Raji (cell line): ENCODE data around the gene TMEM30A.

ENCODE experiments used
- POLR2A ChIP-seq: IDR thresholded peaks from 2 replicates; pipeline ENCODE4 v1.6.1; 2011; ENCODE audit warnings: low read depth, low read length, control low read depth; ENCODE audit not compliant: insufficient read depth

The TMEM30A gene

DNA sequence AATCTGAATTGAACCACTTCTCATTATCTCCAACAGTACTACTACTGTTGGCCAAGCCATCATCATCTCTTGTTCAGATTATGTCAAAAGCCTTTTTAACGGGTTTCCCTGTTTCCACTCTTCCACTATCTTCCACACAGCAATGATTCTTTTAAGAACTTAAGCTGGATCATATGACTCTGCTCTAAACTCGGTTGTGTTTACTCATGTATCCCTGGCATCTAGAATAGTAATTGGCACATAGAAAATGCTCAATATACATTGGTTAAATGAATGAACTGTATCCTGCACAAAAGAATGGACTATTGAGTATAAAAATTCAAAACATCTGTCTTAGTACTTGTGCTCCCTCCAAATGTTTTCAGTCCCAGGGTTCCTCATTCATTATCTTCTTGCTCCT, 38.2 kb downstream of the TMEM30A start:
- no peak for TF ChIP-seq POLR2A

DNA sequence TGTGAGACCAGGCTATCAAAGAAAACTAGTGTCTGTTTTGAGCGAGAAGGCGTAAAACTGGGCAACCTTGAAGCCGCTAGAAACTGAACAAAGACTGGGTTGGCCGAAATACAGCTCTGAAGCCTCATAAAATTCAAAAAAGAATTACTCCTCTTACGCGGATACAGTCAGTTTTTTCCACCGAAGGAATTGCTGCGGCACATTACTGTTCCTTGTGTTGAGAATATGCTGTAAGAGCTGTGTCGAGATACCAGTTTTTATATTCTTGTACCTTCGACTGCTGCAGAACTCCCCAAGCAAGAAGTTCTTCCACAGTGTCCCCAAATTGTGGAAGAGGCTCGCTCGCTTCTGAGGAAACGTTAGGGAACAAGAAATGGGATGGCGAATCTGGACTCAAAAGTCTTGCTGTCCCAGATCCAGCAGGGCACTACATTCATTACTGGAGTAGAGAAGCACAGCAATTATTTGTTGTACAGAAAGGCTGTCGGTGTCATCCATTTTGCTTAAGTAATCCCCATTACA, 40.5 kb downstream of the TMEM30A start:
- TF ChIP-seq POLR2A: no peak

DNA sequence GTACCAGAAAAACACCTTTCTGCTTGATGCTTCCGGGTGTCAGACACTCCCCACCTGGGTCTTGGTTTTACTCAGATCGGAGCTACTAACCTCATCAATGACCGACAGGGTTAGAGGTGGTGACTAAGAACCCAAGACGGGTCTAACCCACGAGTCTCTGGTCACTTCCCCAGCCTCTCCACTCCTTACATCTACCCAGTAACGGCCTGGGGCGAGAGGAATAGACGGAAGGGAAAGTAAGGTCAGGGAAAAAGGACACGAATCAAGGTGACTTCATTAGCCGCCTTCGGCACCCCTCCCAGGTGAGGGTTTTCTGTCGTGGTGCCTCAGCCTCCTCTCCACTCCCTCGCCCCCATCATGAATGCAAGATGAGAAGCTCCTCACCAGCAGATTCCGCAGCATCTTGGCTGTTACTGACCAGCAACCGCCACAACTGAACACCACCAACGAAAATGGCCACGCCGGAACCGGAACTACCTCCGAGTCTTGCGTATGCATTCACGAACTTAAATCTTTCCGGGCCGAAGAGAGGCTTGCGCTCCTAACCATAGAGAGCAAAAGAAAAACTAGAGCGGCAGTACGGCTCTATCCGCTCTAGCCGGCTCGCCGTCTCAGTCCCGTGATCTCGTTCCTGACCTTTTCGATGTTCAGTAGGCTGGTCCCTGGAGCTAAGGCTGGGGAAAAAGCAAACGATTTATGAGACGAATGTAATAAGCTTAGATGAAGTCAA, 41.1 kb downstream of the TMEM30A start, which contains the start of gene COX7A2:
COX7A2 (minus strand) TSS at position 469 of the 730 bp plus-strand sequence; CDS start at position 402, 67 bp downstream.
- TF ChIP-seq POLR2A: peak; percentile 100

DNA sequence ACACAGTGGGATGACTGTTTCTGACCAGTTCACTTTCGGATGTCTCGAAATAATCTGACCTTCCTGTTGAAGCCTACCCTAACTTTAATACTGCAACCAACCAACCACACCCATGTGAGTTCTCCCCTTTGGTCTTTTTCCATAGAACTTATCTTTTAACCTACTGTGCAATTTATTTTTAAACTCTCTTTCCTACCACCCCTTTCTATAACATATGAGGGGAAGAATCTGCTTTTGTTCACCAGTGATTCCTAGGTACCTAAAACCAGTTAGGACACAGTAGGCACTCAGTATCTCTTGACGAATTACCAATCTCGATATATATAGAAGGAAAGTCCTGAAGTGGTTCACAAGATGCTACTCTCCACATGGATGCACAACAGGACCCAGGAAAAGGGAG, 48.0 kb downstream of the TMEM30A start:
- no peak for TF ChIP-seq POLR2A

DNA sequence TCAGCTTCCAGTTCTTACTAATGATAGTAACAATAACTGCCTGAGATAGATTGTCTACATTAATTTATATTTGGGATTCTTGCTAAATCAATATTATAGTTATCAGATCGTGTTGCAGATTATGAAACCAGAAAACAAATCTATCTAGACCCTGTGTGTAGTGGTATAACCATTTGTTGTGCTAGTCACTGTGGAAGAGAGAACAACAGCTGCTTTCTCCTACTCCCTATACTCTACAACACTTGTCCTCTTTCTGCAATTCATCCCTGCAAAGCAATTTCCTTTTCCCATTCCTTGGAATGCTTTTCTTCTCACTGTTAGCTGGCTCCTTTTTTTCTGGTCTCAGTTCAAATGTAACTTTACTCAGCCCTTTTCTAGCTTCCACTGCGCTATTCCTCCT, 49.3 kb downstream of the TMEM30A start:
- no peak for TF ChIP-seq POLR2A

DNA sequence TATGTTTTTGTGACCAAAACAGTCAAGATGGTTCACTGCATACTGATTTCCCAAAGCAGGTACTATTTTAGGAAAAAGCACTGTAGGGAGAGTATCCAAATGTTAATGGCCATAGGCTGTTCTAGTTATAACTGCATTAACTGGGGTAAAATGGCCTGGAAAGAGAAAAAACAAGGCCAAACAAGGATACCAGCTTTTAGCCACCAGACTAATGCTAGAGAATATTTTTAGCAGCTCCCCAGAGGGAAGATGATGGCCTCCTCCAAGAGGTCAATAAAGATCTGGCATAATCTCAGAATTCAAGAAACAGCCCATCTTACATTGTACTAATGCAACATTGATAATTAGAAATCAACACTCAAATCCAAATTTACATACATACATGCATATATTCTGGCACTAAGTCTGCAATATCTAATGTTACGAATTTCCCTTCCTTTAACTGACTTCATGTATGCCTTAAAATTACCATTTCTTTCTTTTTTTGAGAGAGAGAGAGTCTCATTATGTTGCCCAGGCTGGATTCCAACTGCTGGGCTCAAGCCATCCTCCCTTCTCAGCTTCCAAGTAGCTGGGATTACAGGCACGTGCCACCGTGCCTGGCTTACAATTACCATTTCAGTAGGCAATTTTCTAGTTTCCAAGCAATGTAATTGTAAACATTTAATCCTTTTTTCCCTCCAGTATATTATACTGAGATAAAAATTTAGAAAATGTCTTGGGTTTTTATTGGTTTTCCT, 50.3 kb downstream of the TMEM30A start:
- TF ChIP-seq POLR2A: no peak

DNA sequence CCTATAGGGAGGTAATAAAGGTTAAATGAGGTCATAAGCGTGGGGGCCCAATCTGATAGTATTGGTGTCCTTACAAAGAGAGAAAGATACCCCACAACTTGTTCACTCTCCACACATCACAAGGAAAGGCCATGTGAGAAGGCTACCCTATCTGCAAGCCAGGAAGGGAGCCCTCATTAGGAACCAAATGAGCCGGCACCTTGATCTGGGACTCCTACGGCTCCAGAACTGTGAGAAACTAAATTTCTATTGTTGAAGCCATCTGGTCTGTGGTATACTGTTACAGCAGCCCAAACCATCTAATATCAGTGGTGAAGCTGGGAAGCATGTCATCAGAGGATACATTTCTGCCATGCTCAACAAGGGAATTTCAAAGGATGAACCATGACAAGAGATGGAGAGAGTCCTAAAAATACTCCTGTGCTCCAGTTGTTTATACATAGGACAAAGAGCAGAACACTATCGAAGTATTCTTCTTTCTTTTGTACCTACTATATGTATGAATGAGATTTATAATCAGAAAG, 51.4 kb downstream of the TMEM30A start:
- no peak for TF ChIP-seq POLR2A

DNA sequence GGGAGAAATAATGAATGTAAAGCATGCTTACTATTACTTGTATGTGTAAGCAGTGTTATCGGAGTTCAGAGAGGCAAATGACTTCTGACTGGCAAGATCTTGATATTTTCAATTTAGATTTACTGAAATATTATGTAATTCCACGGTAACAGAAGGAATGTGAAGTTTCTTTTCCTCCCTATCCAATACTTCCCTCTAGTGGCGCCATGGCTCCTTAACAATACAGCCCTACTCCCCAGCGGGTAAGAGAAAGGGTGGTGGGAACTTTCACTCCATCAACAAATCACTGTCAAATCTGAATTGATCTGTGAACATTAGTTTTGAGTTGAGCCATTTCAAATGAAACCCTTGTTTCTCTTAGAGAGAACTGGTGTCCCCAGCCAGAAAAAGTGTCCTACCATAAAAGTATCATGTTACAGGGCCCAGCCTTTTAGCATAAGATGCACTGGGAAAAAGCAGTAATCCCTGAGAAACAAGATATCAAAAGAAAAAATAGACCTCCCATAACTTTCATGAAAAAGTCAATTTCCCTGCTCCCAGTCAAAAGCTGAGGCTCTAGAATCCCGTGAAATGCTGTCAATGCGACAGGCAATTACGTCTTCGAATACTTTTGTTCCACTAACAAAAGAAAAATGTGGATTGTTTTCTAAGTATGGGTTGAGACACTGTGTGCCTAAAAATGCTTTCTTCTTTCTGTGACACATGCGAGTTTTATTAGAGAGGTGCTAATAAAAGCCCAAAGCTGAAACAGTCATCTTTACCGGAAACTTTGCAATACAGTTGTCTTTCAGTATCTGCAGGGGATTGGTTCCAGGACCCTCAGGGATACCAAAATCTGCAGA, 53.9 kb downstream of the TMEM30A start:
- TF ChIP-seq POLR2A: no peak

DNA sequence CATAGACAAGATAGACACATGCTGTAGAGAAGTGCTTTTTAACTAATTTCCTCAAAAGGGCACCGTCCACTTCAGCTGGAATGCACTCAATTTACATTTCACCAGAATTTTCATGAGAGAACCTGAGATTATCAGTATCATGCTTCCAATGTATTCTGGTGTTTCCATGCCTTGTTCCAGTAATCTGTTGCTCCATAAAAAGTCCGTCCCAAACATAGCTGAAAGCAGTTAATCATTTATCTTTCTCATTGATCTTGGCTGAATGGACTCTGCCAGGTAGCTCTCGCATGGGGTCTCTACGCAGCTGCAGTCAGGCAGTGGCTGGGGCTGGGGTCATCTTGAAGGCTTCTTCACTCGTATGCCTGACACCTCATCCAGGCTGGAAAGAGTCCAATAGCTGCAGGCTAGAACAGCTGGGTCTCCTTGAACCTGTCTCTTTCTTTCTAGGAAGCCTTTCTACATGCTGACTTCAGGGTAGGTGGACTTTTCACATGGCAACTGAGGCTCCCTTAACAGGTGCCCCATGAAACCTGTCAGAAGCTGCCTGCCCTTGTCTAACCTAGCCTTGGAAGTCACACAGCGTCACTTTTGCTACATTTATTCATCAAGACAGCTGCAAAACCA, 60.2 kb downstream of the TMEM30A start:
- TF ChIP-seq POLR2A: no peak

DNA sequence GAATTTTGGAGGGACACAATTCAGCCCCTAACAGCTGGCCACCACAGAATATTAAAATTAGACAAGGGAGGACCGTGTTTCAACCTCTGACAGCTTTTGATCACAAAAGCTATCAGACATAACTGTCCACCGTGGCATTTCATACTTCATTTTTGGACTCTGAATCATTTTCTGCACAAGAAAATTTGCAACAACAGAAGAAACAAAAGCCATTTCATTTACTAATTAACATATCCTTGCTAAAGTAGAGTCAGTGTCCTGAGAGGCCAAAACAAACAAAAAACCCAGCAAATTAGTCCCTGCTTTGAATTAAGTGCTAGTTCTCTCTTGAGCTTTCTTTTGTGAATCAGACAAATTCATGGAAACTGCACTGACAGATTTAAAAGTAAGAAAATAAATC, 61.2 kb downstream of the TMEM30A start:
- no peak for TF ChIP-seq POLR2A

DNA sequence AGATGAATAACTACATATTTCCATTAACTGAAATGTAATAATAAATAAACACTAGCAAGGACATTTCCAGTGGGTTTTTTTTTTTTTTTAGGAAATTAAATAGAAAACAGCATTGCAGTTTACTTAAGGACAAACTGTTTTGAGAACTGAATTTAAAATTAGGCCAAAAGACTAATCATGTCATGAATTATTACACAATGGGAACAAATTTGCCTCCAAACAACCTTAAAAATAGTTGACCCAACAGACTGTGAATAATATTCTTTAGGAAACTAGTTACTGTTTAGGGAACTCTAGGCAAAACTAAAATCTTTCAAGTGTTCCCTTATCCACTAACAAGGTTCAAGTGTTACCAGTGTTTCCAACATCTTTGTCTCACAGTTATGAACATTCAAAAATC, 62.3 kb downstream of the TMEM30A start:
- TF ChIP-seq POLR2A: no peak

DNA sequence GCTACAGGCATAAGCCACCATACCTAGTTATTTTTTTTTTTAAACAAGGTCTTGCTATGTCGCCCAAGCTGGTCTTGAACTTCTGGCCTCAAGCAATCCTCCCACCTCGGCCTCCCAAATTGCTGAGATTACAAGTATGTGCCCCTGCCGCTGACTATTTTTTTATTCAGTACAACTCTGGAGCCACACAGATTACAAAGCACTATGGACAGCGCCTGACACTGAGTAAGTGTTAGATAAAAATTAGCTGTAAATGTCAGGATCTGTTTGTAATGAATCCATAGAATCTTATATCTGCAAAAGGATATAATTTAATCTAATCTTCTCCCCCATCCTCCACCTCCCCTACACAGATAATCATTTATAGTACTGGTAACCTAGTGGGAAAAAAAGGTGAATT, 63.5 kb downstream of the TMEM30A start:
- TF ChIP-seq POLR2A: no peak

DNA sequence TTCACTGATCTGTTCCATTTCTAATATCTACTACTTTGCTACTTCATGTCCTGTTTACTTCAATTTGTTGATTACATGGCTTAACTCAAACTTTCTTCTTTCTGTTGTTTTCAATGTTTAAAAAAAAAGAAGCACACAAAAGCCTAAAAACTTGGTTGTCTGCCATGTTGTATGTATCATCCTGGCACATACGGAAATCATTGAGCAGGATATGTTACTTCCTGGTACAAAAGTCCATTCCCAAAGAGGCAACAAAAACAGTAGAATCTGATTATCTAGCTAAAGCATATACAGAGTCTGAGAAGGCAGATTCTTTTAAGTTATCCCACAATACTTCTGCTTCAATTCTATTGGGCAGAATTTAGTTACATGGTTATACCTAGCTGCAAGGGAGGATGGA, 64.2 kb downstream of the TMEM30A start:
- TF ChIP-seq POLR2A: no peak

DNA sequence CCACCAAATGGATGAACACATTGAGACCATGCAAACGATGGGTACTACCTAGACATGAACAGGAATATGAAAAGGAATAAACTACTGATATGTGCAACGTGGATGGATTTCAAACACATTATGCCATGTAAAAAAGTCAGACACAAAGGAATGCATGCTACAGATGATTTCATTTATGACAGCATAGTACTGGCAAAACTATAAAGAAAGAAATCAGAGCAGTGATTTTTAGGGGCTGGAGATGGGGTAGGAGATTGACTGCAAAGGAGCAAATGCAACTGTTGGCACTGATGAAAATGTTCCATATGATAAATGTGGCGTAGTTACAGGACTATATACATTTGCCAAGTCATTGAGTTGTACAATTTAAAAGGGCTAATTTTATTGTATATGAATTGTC, 65.3 kb downstream of the TMEM30A start:
- TF ChIP-seq POLR2A: no peak

DNA sequence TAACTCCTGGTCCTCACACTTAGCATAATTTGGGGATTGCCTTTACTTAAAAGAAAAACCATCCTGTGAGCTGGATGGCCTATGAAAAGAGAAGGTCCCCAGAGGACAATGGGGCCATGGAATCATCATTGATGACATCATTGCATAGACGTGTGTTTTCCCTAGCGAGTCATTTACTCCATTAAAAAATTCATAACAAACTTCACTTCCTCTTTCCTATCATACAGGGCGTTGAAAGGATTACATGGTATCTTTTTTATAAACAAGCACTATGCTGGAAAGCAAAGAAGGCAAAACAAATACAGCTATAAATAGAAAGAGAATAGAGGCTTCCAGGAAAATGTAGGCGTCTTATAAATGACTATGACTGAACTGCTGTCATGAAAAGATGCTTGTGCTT, 67.4 kb downstream of the TMEM30A start:
- no peak for TF ChIP-seq POLR2A
